H9 (cell line): ENCODE data around the gene ARL2BP. TPM values are rescaled to one million over a fixed set of nuclear protein-coding genes. Genes with fewer than 3 reads are reported as not detected.

Source experiments
- DNase-seq: peaks from one replicate; pipeline ENCODE4 v3.0.0-alpha.2; 2017
- H2AFZ ChIP-seq: one replicate; pipeline ENCODE4 v1.6.1; 2013; ENCODE audit warnings: mild to moderate bottlenecking, low read length, control low read depth, moderate library complexity
- H2AK5ac ChIP-seq: 2 replicates; pipeline ENCODE4 v1.6.1; 2013; ENCODE audit warnings: low read length, control low read depth, mixed read lengths; ENCODE audit not compliant: insufficient read length
- H2BK120ac ChIP-seq: one replicate; pipeline ENCODE4 v1.6.1; 2013; ENCODE audit warnings: low read depth, mild to moderate bottlenecking, low read length, control low read depth, inconsistent platforms; ENCODE audit not compliant: poor library complexity, severe bottlenecking
- H2BK12ac ChIP-seq: 2 replicates; pipeline ENCODE4 v1.6.1; 2013; ENCODE audit warnings: low read length, control low read depth, mixed read lengths, low read depth; ENCODE audit not compliant: insufficient read length
- H2BK15ac ChIP-seq: 2 replicates; pipeline ENCODE4 v1.6.1; 2013; ENCODE audit warnings: low read depth, low read length, control low read depth
- H2BK20ac ChIP-seq: one replicate; pipeline ENCODE4 v1.6.1; 2013; ENCODE audit warnings: low read depth, mild to moderate bottlenecking, low read length, control low read depth, inconsistent platforms; ENCODE audit not compliant: poor library complexity, severe bottlenecking
- H2BK5ac ChIP-seq: 2 replicates; pipeline ENCODE4 v1.6.1; 2013; ENCODE audit warnings: low read length, control low read depth, mixed read lengths; ENCODE audit not compliant: insufficient read length
- H3K14ac ChIP-seq: 2 replicates; pipeline ENCODE4 v1.6.1; 2013; ENCODE audit warnings: low read length, control low read depth; ENCODE audit not compliant: insufficient read depth
- H3K18ac ChIP-seq: 2 replicates; pipeline ENCODE4 v1.6.1; 2013; ENCODE audit warnings: low read depth, mild to moderate bottlenecking, mixed read lengths, low read length, control low read depth; ENCODE audit not compliant: insufficient read length
- H3K23ac ChIP-seq: 2 replicates; pipeline ENCODE4 v1.6.1; 2013; ENCODE audit warnings: low read length, control low read depth, mixed read lengths, low read depth; ENCODE audit not compliant: insufficient read length
- H3K23me2 ChIP-seq: 2 replicates; pipeline ENCODE4 v1.6.1; 2013; ENCODE audit warnings: low read depth, mild to moderate bottlenecking, mixed read lengths, low read length, control low read depth; ENCODE audit not compliant: insufficient read length, poor library complexity, severe bottlenecking
- H3K27ac ChIP-seq: 2 replicates; pipeline ENCODE4 v1.5.1; 2013; ENCODE audit warnings: low read length, control low read depth, mixed read lengths, low read depth; ENCODE audit not compliant: insufficient read length
- H3K27me3 ChIP-seq: 2 replicates; pipeline ENCODE4 v1.6.1; 2013; ENCODE audit warnings: low read length, control low read depth, inconsistent platforms; ENCODE audit not compliant: insufficient read depth
- H3K4ac ChIP-seq: 2 replicates; pipeline ENCODE4 v1.6.1; 2013; ENCODE audit warnings: low read depth, mild to moderate bottlenecking, control low read depth, inconsistent platforms, low read length, moderate library complexity
- H3K4me1 ChIP-seq: 2 replicates; pipeline ENCODE4 v1.6.1; 2013; ENCODE audit warnings: low read length, control low read depth, inconsistent platforms; ENCODE audit not compliant: insufficient read depth
- H3K4me2 ChIP-seq: 2 replicates; pipeline ENCODE4 v1.6.1; 2013; ENCODE audit warnings: low read length, control low read depth, mixed read lengths; ENCODE audit not compliant: insufficient read length, insufficient read depth
- H3K56ac ChIP-seq: 2 replicates; pipeline ENCODE4 v1.6.1; 2013; ENCODE audit warnings: low read depth, mild to moderate bottlenecking, mixed read lengths, low read length, control low read depth; ENCODE audit not compliant: insufficient read length
- H3K79me1 ChIP-seq: 2 replicates; pipeline ENCODE4 v1.6.1; 2013; ENCODE audit warnings: low read depth, mild to moderate bottlenecking, moderate library complexity, low read length, control low read depth, inconsistent platforms; ENCODE audit not compliant: insufficient read depth, poor library complexity, severe bottlenecking
- H3K79me2 ChIP-seq: 2 replicates; pipeline ENCODE4 v1.6.1; 2013; ENCODE audit warnings: low read length, control low read depth, inconsistent platforms; ENCODE audit not compliant: insufficient read depth
- H3K9ac ChIP-seq: 2 replicates; pipeline ENCODE4 v1.6.1; 2013; ENCODE audit warnings: low read length, control low read depth, mixed read lengths; ENCODE audit not compliant: insufficient read length; ENCODE audit errors: extremely low read depth
- H3K9me3 ChIP-seq: one replicate; pipeline ENCODE4 v1.6.1; 2013; ENCODE audit warnings: low read depth, low read length, inconsistent platforms; ENCODE audit not compliant: control insufficient read depth
- H3T11ph ChIP-seq: one replicate; pipeline ENCODE4 v1.6.1; 2013; ENCODE audit warnings: mild to moderate bottlenecking, low read length, control low read depth, inconsistent platforms
- H4K20me1 ChIP-seq: one replicate; pipeline ENCODE4 v1.6.1; 2013; ENCODE audit not compliant: control insufficient read depth, insufficient read length, insufficient read depth
- H4K5ac ChIP-seq: 2 replicates; pipeline ENCODE4 v1.6.1; 2013; ENCODE audit warnings: low read depth, mild to moderate bottlenecking, mixed read lengths, low read length, control low read depth; ENCODE audit not compliant: insufficient read length
- H4K8ac ChIP-seq: replicated peaks from 2 replicates; pipeline ENCODE4 v1.6.1; 2013; ENCODE audit warnings: low read length, control low read depth, mixed read lengths, low read depth; ENCODE audit not compliant: insufficient read length
- H4K91ac ChIP-seq: 2 replicates; pipeline ENCODE4 v1.6.1; 2013; ENCODE audit warnings: low read depth, mild to moderate bottlenecking, moderate library complexity, mixed read lengths, low read length, control low read depth; ENCODE audit not compliant: insufficient read length
- H3K27ac Mint-ChIP-seq, 3 experiments: 2 replicates in 2 of 3; 3 replicates in 1 of 3; pipeline ENCODE4 v1.8.0; 2020 to 2021; ENCODE audit warnings: mixed read lengths in 3 of 3, mild to moderate bottlenecking in 1 of 3, moderate library complexity in 1 of 3
- H3K27me3 Mint-ChIP-seq: 2 replicates; pipeline ENCODE4 v1.8.0; 2021; ENCODE audit warnings: low read depth, mild to moderate bottlenecking, moderate library complexity, mixed read lengths
- H3K36me3 Mint-ChIP-seq, 3 experiments: 2 replicates in 2 of 3; 3 replicates in 1 of 3; pipeline ENCODE4 v1.8.0; 2020 to 2021; ENCODE audit warnings: low read depth in 3 of 3, mixed read lengths in 3 of 3; ENCODE audit not compliant: insufficient read depth in 1 of 3
- H3K4me1 Mint-ChIP-seq, 2 experiments: 2 replicates each; pipeline ENCODE4 v1.8.0; 2020; ENCODE audit warnings: mixed read lengths in 2 of 2
- H3K4me3 Mint-ChIP-seq, 2 experiments: 2 replicates in 1 of 2; 3 replicates in 1 of 2; pipeline ENCODE4 v1.8.0; 2020 to 2021; ENCODE audit warnings: mild to moderate bottlenecking in 2 of 2, mixed read lengths in 2 of 2, moderate library complexity in 1 of 2
- H3K9me3 Mint-ChIP-seq, 2 experiments: 2 replicates in 1 of 2; 3 replicates in 1 of 2; pipeline ENCODE4 v1.8.0; 2020; ENCODE audit warnings: mild to moderate bottlenecking in 2 of 2, mixed read lengths in 2 of 2, moderate library complexity in 1 of 2
- CTCF ChIP-seq: fragments of 200-600 bp; sonication (generic); conservative IDR thresholded peaks from 3 replicates; pipeline ENCODE4 v1.8.0; 2021; ENCODE audit warnings: antibody characterized with exemption, mild to moderate bottlenecking
- WGBS: extraction: QIAGEN DNeasy Blood & Tissue Kit; methylation state at CpG from one replicate; pipeline ENCODE4 v1.1.7; 2013; ENCODE audit warnings: missing lambda C conversion rate, low lambda C conversion rate, mixed read lengths; ENCODE audit not compliant: insufficient read length; ENCODE audit errors: extremely low coverage; 5-methylcytosine and 5-hydroxymethylcytosine counted together
- total RNA-seq: library from RNA; stranded (reverse); gene quantifications from 2 replicates; pipeline ENCODE4 v1.2.1, GENCODE V29; 2021

ARL2BP gene
- total RNA-seq, 1 experiment from 2014 or later, result 18.0 TPM

- Histone ChIP-seq H2BK5ac (no peak overlapping the region), H3K27me3 (no peaks in the 10 kb centered on the region), H3K27ac (no peak overlapping the region), H2BK15ac (no peak overlapping the region), H3K18ac (no peak overlapping the region), H3K4me1 (no peaks in the 10 kb centered on the region), H2AK5ac (no peak overlapping the region), H3K23ac (no peak overlapping the region), H3K79me1 (no peaks in the 10 kb centered on the region), H3K23me2 (no peaks in the 10 kb centered on the region), H4K5ac (no peak overlapping the region), H3K9ac (no peak overlapping the region), H3K9me3 (peaks cover 6% of the 10 kb centered on the region), H2BK20ac (no peak overlapping the region), H3K56ac (no peak overlapping the region), H3K14ac (no peak overlapping the region), H4K91ac (no peak overlapping the region), H4K8ac (no peak overlapping the region), H4K20me1 (no peaks in the 10 kb centered on the region), H3T11ph (no peak overlapping the region), H3K79me2 (no peaks in the 10 kb centered on the region), H2AFZ (no peak overlapping the region), H2BK120ac (no peak overlapping the region), H2BK12ac (no peak overlapping the region), H3K4ac (no peak overlapping the region), H3K4me2 (no peak overlapping the region)
- H3K27me3 Mint-ChIP-seq, result no peaks in the 10 kb centered on the region
- no peaks in the 10 kb centered on the region for H3K4me1 Mint-ChIP-seq
- TF ChIP-seq CTCF, result no peak
- WGBS, result no CpG with 5 or more reads among the region's 6 CpGs
- no peak overlapping the region for H3K27ac Mint-ChIP-seq
- H3K36me3 Mint-ChIP-seq, result peaks cover 10 to 22% (median 13%) of the 10 kb centered on the region in 3 experiments
- no peak overlapping the region for H3K4me3 Mint-ChIP-seq
- DNase-seq, result no peak
- peaks cover 0 to 4% of the 10 kb centered on the region in 2 experiments; a peak in 2 of 5 replicates for H3K9me3 Mint-ChIP-seq
Observed at GRCh38 chr16:57252148-57252721, 7.2 kb downstream of the ARL2BP start.
